CMK (cell line): Measurements from ENCODE around the gene NHSL2.
"Not testable (repeated sequence)": the region's sequence is repeated elsewhere in the genome, so short reads cannot be mapped to it uniquely, and the experiment has no call there.

Source experiments
- DNase-seq: peaks from one replicate; pipeline ENCODE4 v3.0.0-alpha.2; 2010; ENCODE audit warnings: low read depth

NHSL2 gene

GRCh38 chrX:71923516-71923915, 12.9 kb downstream of the NHSL2 start:
- DNase-seq, result no peak

DNA sequence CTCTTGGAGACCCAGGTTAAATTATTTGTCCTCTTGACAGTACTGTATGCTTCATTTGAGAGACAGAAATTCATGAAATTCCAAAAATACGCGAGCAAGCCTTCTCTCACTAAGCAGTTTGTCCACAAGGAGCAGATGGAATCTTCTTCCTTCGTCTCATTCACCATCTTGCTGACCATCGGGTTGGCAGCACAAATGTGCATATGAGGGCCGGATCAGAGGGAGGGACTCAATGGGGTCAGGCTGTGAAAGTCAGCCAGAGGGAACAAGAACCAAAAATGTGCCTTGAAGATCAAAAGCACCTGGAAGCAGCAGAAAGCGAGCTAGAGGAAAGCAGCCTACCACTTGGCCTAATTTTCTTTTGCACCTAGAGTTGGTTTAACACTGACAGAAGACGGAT, 16.4 kb downstream of the NHSL2 start:
- no peak for DNase-seq

DNA sequence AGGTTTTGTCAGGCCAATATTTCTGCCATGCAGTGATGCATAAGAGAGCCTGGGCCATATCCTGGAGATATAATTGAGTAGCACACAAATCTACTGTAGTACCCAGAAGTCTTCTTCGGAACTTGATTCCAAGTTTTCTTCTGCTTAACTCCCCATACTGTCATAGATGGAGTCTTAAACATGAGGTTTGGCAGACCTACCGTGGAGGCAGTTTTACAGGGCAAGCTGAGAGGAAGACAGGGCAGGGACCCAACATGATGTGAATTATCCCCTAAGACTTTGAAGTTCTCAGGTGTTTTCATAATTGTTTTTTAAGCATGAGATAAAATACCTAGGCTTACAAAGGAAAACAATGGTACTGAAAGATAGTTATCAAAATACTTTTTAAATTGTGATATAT, 18.2 kb downstream of the NHSL2 start:
- no peak for DNase-seq

- no peak for DNase-seq
Observed at GRCh38 chrX:71930298-71930697, 19.7 kb downstream of the NHSL2 start.

DNA sequence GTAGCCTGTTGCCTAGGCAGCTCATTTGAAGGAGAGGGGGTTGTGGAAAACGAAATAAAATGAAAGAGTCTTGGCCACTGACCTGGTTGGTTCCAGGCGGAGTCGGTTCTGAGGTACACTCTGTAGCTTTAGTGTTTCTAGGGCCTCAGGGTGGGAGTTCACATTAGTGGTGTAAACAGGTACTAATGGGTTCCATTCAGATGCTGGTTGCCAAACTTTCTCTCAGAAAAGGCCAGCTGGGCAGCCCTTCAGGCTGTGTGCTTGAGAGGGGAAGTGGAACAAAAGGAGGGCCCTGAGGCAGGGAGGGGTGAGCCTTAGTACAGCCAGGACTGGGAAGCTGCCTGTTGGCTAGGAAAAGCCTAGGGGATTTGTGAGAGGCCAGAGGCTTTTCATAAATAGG, 24.8 kb downstream of the NHSL2 start:
- no peak for DNase-seq

DNA sequence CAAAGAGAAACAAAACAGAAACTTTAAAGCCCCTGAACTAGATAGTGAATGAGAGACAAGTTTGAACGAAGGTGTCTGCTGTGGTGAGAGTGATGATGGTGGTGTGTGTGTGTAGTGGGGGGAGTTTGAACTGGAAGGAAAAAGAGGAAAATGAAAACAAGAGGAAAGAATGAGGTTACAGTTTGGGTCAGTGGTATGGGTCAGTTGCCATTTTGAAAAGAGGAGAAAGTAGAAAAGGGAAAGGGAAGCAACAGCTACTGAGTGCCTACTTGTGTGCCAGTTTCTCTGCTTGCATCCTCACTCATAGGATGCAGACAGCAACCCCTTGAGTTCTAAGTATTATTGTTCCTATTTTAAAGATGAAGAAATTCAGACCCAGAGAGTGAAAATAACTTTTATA, 26.0 kb downstream of the NHSL2 start:
- no peak for DNase-seq

- no peak for DNase-seq
Observed at GRCh38 chrX:71938371-71938770, 27.7 kb downstream of the NHSL2 start.

GRCh38 chrX:71941145-71941544, 30.5 kb downstream of the NHSL2 start:
- no peak for DNase-seq

DNA sequence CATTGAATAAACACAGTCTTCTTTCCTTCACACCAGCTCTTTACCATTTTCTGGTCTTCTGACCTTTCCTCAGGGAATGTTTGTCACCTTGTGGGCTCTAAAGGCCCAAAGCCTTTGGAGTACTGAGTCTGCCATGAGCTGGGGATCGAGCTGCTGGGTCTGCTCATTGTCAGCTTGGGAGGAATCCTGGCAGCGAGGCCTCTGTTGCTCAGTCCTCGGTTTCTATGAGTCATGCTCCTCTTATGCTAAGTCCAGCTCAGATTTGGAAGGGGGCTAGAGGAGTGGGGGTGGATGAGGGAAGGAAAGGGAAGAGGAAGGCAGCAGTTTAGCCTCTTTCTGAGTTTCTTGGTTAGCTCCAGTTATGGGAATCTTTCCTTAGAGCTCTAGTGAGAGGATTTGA, 31.1 kb downstream of the NHSL2 start:
- no peak for DNase-seq

DNA sequence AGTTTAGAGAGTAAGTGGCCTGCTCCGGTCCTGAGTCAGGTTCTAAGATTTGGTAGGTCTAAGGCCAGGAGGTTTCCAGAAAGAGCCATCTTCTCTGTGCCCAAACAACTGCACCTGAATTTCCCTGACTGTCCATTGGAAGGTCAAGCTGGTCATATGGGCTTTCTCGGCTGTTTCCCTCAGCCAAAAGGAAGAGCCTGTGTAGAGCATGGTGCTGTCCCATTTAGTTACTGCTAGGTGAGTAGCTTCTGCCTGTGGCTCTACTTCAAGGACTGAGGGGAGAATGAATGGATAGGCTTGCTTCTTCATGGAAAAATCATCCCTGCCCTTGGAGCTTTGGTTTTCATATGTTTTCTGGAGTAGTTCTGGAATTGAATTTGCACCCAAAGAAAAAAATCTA, 33.7 kb downstream of the NHSL2 start:
- no peak for DNase-seq

GRCh38 chrX:71945237-71945805, 34.7 kb downstream of the NHSL2 start:
- no peak for DNase-seq

- no peak for DNase-seq
Observed at GRCh38 chrX:71949363-71949762, 38.7 kb downstream of the NHSL2 start.

- DNase-seq, result no peak
Observed at GRCh38 chrX:71949844-71950445, 39.3 kb downstream of the NHSL2 start.

DNA sequence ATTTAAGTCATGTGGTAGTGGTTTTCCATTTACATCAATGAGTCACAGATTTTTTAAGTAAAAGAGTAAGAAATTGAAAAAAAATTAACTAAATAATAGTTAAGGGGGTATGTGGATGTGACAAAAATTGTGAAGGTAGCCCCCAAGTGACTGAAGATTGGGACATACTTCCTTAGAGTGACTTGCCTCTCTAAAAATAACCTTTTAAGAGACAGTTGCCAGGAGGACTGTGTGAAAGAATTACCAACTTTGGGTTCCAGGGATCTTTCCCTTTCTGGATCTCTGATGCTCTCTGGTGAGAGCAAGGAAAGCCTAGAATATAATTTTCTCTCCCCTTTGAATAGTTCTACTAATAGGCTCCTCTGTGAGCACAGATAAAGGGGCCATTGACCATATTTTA, 42.7 kb downstream of the NHSL2 start:
- DNase-seq, result no peak

DNA sequence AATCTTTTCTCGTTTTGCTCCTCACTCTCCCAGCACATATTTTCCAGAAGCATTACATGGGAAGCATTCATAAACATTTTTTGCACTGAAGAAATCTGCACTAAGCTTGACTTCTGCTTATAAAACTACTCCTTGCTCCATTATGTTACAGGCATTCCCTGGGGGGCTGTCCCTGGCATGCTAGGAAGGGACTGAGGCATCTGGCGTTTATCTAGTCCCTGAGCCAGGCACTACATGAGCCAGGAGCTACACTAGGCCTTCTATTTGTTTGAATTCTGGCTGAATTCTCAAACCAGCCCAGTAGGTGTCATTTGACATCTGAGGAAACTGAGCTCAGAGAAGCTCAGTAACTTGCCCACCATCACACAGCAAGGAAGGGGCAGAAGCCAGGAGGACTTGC, 43.3 kb downstream of the NHSL2 start:
- no peak for DNase-seq

DNA sequence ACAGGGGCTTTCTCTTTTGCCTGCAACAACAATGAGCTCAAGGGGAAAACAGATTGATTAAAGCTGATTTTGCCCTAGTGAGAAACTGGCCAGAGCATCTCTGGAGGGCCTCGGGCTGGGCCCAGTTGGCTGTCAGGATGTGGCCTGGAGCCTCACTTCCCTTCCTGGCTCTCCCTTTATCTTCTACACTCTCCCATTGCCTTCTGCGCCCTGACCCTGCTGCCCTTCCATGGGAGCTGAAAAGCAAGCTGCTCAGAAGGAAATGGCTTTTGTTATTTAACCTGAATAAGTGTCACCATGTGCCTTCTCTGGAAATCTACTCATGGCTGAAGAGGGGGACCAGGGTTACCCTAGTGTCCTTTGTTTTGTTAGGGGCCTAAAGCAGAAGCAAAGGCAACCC, 43.8 kb downstream of the NHSL2 start:
- DNase-seq, result no peak

GRCh38 chrX:71955530-71956120, 45.0 kb downstream of the NHSL2 start:
- DNase-seq, result no peak

- DNase-seq, result no peak
Observed at GRCh38 chrX:71958281-71958675, 47.6 kb downstream of the NHSL2 start.

DNA sequence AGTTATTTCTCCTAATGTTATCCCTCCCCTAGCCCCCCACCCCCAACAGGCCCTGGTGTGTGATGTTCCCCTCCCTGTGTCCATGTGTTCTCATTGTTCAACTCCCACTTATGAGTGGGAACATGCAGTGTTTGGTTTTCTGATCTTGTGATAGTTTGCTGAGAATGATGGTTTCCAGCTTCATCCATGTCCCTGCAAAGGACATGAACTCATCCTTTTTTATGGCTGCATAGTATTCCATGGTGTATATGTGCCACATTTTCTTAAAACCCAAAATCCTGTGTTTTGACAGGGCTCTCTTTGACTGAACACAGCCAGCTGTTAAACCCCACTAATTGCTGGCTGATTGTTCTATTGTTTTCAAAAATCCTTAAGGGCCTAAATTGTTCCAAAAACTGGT, 53.5 kb downstream of the NHSL2 start:
- not testable (repeated sequence) for DNase-seq

DNA sequence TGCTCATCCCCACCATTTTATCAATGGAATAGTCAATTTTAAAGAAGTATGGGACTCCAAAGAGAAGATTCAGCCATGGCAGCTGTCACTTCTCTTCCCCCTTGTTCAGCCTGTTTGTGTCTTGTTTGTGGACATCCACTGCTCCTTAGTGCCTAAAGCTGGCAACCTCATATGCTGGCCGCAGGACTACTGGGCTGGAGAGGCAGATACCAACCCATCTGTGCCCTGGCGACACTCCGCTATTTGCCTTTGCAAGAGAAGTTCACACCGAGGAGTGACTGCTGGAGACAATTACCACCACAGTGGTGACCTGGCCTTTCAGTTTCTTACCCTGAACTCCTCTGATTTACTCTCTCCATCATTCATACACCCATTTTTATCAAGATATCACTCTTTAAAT, 64.3 kb downstream of the NHSL2 start:
- DNase-seq, result no peak

DNA sequence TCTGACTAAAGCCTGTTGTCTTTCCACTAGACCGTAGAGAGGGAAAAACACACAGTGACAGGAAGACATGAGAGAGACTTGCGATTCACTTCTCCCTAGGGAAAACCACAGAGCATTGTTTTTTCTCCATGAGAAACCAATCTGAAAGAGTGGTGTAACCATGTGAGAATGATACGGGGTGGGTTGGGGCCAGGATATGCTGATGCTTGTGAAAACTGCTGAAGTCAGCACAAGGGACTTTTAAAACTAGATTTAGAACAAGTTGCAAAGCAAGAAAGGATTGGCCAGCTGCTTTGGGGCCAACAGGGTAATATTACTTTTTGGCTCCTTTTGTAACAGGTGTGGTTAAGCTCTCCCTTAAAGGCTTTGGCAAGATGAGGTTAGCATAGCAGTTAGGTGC, 66.1 kb downstream of the NHSL2 start:
- no peak for DNase-seq

- no peak for DNase-seq
Observed at GRCh38 chrX:71978164-71978563, 67.5 kb downstream of the NHSL2 start.

- DNase-seq, result no peak
Observed at GRCh38 chrX:71989768-71990426, 79.3 kb downstream of the NHSL2 start.

DNA sequence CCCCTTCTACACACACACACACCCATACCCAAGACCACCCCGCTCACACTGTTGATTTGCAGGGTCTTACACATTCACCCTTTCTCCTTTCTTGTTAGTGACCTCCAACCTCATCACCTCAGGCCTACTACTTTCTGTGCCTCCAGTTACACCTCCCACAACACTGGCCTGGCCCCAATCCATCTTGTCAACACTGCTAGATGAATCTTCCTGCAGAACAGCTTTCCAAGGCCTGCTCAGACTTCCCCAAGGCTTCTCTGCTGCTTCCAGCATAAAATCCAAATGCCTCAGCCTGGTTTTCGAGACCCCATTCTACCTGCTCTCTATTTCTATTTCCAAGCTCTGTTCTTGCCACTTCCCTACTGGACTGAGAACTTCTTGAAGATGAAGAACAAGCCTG, 79.9 kb downstream of the NHSL2 start:
- no peak for DNase-seq
